H54 (cell line): ENCODE data around the gene POLR1B.
"Not testable (repeated sequence)": the region's sequence is repeated elsewhere in the genome, so short reads cannot be mapped to it uniquely, and the experiment has no call there.

Experiments used
- DNase-seq: peaks from one replicate; pipeline ENCODE4 v3.0.0; 2011; ENCODE audit warnings: low spot score, mixed read lengths; ENCODE audit not compliant: insufficient read length
- FAIRE-seq: peaks from 3 replicates; lab custom pipeline; 2011; peaks lifted over from hg19 to GRCh38; lab: Jason Lieb, UNC
- POLR2A ChIP-seq: IDR thresholded peaks from 2 replicates; pipeline ENCODE4 v1.6.1; 2011; ENCODE audit warnings: low read depth, mild to moderate bottlenecking, low read length

Gene POLR1B

GRCh38 chr2:112600634-112601033 is 58.4 kb downstream of the POLR1B start:
- FAIRE-seq (no peak), DNase-seq (no peak)
- no peak for TF ChIP-seq POLR2A

GRCh38 chr2:112601754-112602153 is 59.5 kb downstream of the POLR1B start:
- no peak for TF ChIP-seq POLR2A
- FAIRE-seq (no peak), DNase-seq (no peak)

DNA sequence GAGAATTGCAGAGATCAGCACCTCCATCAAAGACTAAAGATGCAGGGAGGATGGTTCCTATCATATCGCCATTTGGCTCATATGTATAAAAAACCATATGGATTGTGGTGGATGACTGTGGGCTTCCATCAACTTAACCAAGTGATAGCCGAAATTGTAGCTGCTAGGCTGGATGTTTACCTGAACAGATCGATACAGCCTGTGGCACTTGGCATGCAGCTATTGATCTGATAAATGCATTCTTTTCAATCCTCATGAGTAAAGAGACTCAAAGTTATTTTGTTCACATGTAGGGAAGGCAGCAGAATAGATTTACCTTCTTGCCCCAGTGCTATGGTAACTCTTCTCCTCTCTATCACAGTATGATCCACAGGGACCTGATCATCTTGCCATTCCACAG is 60.7 kb downstream of the POLR1B start:
- TF ChIP-seq POLR2A: no peak
- FAIRE-seq: no peak
- no peak for DNase-seq

GRCh38 chr2:112603731-112604130 is 61.5 kb downstream of the POLR1B start:
- DNase-seq (no peak), FAIRE-seq (no peak)
- no peak for TF ChIP-seq POLR2A

GRCh38 chr2:112604952-112605351 is 62.7 kb downstream of the POLR1B start:
- FAIRE-seq (no peak), DNase-seq (no peak)
- no peak for TF ChIP-seq POLR2A

DNA sequence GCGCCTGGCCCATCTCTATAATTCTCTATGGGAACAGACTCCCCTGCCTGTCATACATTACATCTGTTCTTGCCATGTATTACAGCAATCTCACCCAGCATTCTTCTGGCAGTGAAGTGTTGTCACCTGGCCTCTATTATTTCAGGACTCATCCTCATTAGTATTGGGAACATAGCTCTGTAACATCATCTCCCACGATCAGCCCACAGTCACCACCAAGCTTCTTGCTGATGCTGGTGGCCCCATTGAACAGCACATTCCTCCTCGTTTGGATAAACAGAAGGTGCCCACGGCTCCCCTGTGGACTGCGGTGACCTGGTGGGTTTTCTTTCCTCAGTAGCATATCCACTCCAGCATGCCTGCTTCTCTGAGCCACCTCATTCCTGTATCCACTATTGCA is 63.7 kb downstream of the POLR1B start:
- no peak for TF ChIP-seq POLR2A
- no peak for FAIRE-seq
- DNase-seq: no peak

DNA sequence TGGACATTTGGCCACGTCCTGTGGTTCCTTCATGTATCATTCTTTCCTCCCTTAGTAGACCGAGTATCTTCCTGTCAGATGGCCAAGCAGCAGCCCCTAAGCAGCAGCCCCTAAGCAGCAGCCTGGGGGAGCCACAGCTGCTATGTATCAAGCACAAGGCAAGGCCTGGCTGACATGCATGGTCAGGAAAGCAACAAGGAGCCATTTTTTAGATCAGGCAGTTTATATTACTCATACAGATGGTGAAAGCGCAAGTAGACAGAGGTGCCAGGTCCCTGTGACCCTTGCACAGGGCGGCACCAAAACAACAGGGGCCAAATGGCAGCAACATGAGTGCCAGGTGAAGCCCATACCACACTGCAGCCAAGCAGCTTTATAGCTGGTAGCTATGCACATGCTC is 64.3 kb downstream of the POLR1B start:
- no peak for TF ChIP-seq POLR2A
- no peak for DNase-seq
- no peak for FAIRE-seq

DNA sequence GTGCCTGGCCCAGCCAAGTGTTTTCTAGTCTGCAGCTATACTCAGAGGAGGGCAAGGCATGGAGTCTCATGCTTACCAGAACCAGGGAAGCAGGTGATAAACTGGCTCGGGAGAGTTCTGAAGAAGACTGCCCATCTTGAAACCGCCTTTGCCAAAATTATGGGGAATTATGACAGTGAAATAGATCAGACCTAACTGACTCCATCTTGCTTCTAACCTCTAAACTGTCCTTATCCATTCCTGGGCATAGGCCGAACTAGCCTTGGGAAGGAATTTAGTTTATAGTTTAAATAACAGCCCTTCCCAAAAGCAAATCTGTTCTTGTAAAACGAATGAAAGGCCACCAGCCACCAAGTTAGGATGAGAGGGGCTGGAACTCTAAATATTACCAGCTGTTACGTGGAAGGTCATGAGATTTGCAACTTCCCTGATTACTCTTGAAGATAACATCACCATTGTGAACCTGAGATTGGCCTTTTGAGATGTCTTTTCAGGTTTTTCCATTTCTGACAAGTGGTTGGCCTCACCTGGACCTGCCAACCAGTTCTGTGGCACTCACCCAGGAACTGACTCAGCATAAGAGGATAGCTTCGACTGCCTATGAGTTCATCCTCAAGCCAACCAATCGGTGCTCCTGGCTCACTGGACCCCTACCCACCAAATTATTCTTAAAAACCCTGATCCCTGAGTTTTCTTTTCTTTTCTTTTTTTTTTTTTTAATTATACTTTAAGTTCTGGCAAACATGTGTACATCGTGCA is 65.6 kb downstream of the POLR1B start:
- TF ChIP-seq POLR2A: no peak
- FAIRE-seq (no peak), DNase-seq (no peak)

- not testable (repeated sequence) for DNase-seq, FAIRE-seq
Measured at GRCh38 chr2:112609320-112609719, 67.1 kb downstream of the POLR1B start.

- FAIRE-seq, DNase-seq: not testable (repeated sequence)
Measured at GRCh38 chr2:112612283-112612682, 70.0 kb downstream of the POLR1B start.

DNA sequence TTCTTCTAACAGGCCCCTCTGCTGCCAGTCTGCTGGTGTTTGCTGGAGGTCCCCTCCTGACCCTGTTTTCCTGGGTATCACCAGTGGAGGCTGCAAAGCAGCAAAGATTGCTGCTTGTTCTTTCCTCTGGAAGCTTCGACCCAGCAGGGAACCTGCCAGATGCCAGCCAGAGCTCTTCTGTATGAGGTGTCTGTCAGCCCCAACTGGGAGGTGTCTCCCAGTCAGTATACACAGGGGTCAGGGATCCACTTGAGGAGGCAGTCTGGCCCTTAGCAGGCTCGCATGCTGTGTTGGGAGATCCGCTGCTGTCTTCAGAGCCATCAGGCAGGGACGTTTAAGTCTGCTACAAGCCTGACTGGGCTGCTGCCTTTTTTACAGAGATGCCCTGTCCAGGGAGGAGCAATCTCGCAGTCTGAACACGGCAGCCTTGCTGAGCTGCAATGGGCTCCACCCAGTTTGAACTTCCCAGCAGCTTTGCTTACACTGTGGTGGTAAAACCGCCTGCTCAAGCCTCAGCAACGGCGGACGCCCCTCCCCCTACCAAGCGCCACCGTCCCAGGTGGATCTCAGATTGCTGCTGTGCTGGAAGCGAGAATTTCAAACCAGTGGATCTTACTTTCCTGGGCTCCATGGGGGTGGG is 72.1 kb downstream of the POLR1B start:
- no peak for DNase-seq
- TF ChIP-seq POLR2A: no peak
- FAIRE-seq: no peak

DNA sequence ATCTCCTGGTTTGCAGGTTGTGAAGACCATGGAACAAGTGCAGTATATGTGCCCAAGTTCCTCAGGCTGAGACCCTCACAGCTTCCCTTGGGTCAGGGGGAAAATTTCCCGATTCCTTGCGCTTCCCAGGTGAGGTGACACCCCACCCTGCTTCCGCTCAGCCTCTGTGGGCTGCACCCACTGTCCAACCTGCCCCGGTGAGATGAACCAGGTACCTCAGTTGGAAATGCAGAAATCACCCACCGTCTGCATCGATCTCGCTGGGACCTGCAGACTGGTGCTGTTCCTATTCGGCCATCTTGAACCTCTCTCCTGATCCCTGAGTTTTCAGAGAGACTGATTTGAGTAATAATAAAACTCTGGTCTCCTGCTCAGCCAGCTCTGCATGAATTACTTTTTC is 72.8 kb downstream of the POLR1B start:
- no peak for DNase-seq
- TF ChIP-seq POLR2A: no peak
- no peak for FAIRE-seq

DNA sequence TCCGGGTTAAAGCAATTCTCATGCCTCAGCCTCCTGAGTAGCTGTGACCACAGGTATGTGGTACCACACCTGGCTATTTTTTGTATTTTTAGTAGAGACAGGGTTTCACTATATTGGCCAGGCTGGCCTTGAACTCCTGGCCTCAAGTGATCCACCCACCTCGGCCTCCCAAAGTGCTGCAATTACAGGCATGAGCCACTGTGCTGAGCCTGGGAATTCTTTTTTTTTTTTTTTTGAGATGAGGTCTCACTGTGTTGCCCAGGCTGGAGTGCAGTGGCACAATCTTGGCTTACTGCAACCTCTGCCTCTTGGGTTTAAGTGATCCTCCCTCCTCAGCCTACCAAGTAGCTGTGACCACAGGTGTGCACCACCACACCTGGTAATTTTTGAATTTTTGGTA is 73.5 kb downstream of the POLR1B start:
- FAIRE-seq: not testable (repeated sequence)

GRCh38 chr2:112618383-112618782 is 76.1 kb downstream of the POLR1B start:
- no peak for FAIRE-seq
- no peak for TF ChIP-seq POLR2A
- no peak for DNase-seq

More for the DNA sequence above, 73.5 kb downstream of the POLR1B start:
- DNase-seq: not testable (repeated sequence)

DNA sequence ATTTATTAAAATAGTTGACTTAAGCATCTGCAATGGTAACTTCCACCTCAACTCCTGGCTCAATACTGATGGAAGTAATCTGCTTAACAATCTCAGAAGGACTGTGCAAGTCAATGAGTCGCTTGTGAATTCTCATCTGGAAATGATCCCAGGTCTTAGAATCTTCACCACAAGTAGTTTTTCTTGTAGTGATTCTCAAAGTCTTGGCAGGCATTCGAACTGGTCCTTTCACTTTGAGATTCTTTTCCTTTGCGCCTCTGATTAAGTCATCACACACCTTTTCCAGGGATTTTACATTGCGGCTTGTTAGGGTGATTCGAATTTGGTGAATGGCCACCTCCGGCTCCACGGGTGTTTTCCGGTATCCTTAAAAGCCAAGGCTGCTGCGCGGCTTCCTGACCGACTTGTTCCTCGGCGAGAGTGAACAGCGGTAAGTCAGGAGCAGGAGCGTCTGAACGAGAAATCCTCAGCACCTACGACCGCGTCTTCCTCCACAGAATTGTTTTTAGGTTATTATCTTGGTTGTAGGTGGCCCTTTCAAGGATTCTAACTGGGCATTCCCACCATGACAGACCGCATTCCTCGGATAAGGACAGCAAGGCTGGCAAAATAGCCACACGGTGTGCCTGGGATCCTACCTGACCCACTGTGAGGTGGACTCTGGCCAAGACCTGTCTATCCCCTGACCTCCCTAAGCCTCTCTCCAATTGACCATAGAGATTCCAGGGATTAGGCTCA is 79.7 kb downstream of the POLR1B start:
- DNase-seq (no peak), FAIRE-seq (peak; percentile 36)
- no peak for TF ChIP-seq POLR2A
